K562 (cell line): ENCODE data around the gene USP16. TPM values are rescaled to one million over a fixed set of nuclear protein-coding genes. Genes with fewer than 3 reads are reported as not detected.
A peak's percentile ranks its signal among the peaks of the same experiment; 100 is the strongest.

ENCODE experiments used
- ELF2 ChIP-seq: fragments of 250-450 bp; sonication (Bioruptor Pico); IDR thresholded peaks from 2 replicates; pipeline ENCODE4 v1.5.0; 2021; ENCODE audit warnings: mild to moderate bottlenecking
- ELK3 ChIP-seq: fragments of 450-650 bp; formaldehyde crosslinking; IDR thresholded peaks from 2 replicates; pipeline ENCODE4 v1.4.0; 2020; ENCODE audit warnings: mild to moderate bottlenecking
- ERF ChIP-seq: fragments of 450-650 bp; formaldehyde crosslinking; IDR thresholded peaks from 2 replicates; pipeline ENCODE4 v1.4.0; 2020; ENCODE audit warnings: mild to moderate bottlenecking, mixed read lengths
- HDAC2 ChIP-seq: fragments of 450-650 bp; IDR thresholded peaks from 2 replicates; pipeline ENCODE4 v1.6.1; 2016; ENCODE audit warnings: mild to moderate bottlenecking
- JUN ChIP-seq, 2 experiments: sonication (generic) in 1 of 2; formaldehyde crosslinking in 1 of 2; IDR thresholded peaks; 2 replicates each; pipeline versions ENCODE4 v1.6.1 to v1.8.0; 2012 to 2022; ENCODE audit warnings: borderline replicate concordance in 2 of 2, mild to moderate bottlenecking in 2 of 2, improper control_type of control experiment in 1 of 2, low read depth in 1 of 2, low read length in 1 of 2, missing genetic modification reagents in 1 of 2
- MTF1 ChIP-seq: fragments of 250-450 bp; sonication (Bioruptor Pico); IDR thresholded peaks from 2 replicates; pipeline ENCODE4 v1.9.0; 2021; ENCODE audit warnings: moderate library complexity, mild to moderate bottlenecking, inconsistent platforms, borderline replicate concordance
- POLR2AphosphoS2 ChIP-seq: IDR thresholded peaks from 2 replicates; pipeline ENCODE4 v1.6.1; 2012; ENCODE audit warnings: low read length, improper control_type of control experiment
- RFX1 ChIP-seq: fragments of 450-650 bp; IDR thresholded peaks from 2 replicates; pipeline ENCODE4 v1.6.1; 2016; ENCODE audit warnings: mild to moderate bottlenecking, moderate library complexity
- SMARCC2 ChIP-seq: fragments of 450-650 bp; IDR thresholded peaks from 2 replicates; pipeline ENCODE4 v1.6.1; 2017; ENCODE audit warnings: antibody characterized with exemption, moderate library complexity, mild to moderate bottlenecking, low read depth
- XRCC4 ChIP-seq: IDR thresholded peaks from one replicate; pipeline ENCODE4 v1.6.1; 2011; ENCODE audit not compliant: insufficient read depth, insufficient read length; ENCODE audit errors: extremely low read depth
- ZNF239 ChIP-seq: fragments of 250-450 bp; sonication (Bioruptor Pico); IDR thresholded peaks from 2 replicates; pipeline ENCODE4 v1.4.0; 2020; ENCODE audit warnings: mild to moderate bottlenecking
- ZNF318 ChIP-seq, 2 experiments: fragments of 450-650 bp; IDR thresholded peaks; 2 replicates each; pipeline ENCODE4 v1.6.1; 2016; ENCODE audit warnings: mild to moderate bottlenecking in 2 of 2, borderline replicate concordance in 1 of 2, low read depth in 1 of 2, moderate library complexity in 1 of 2
- ZNF511 ChIP-seq: sonication (generic); formaldehyde crosslinking; IDR thresholded peaks from 2 replicates; pipeline ENCODE4 v1.8.0; 2022; ENCODE audit warnings: mild to moderate bottlenecking, missing genetic modification reagents
- ZNF512 ChIP-seq: IDR thresholded peaks from 2 replicates; pipeline ENCODE4 v1.6.1; 2016; ENCODE audit warnings: missing genetic modification characterization, missing compliant biosample characterization
- ZNF780A ChIP-seq: fragments of 250-450 bp; sonication (Bioruptor Pico); IDR thresholded peaks from 2 replicates; pipeline ENCODE4 v1.5.0; 2021; ENCODE audit warnings: mild to moderate bottlenecking
- polyA plus RNA-seq, 8 experiments: library from polyadenylated mRNA; depleted of rRNA in 4 of 8; stranded (reverse) in 5 of 8; unstranded in 3 of 8; fragments of >200 nt; fragmentation: Nextera tagmentation in 2 of 8; fragmentation: Illumina TruSeq in 1 of 8; extraction: Ambion mirVana in 2 of 8; extraction: Trizol in 1 of 8; gene quantifications; 2 replicates each; pipeline versions ENCODE4 v1.2.1 to v1.2.3, GENCODE V29; 2011 to 2014; ENCODE audit warnings: inconsistent platforms in 1 of 8, missing spikeins in 1 of 8
- total RNA-seq, 7 experiments: library from RNA; depleted of rRNA in 6 of 7; stranded (reverse); fragments of >200 nt in 6 of 7; fragmentation: Illumina TruSeq in 2 of 7; extraction: Trizol in 2 of 7; gene quantifications; 2 replicates each; pipeline versions ENCODE4 v1.2.1 to v1.2.3, GENCODE V29; 2011 to 2021; ENCODE audit warnings: low replicate concordance in 1 of 7

The USP16 gene
- total and polyA plus RNA-seq, 9 of the 15 experiments (the other 6 are each of a cell fraction or from before 2014, with no cell fraction given) = 38.4 to 90.9 (median 62.8) TPM

- no peak for TF ChIP-seq ZNF318 (IDR thresholded peaks at IDR 0.05; ENCODE audit: borderline replicate concordance in 1 of 2, low read depth in 1 of 2)
- TF ChIP-seq RFX1 = no peak
- no peak for TF ChIP-seq ELK3 (CRISPR knock-in tag)
- no peak for TF ChIP-seq JUN (IDR thresholded peaks at IDR 0.05; ENCODE audit: borderline replicate concordance, low read depth, low read length)
- no peak for TF ChIP-seq JUN (CRISPR knock-in tag; IDR thresholded peaks at IDR 0.05; ENCODE audit: borderline replicate concordance)
- no peak for TF ChIP-seq ZNF239 (CRISPR knock-in tag)
- no peak for TF ChIP-seq ZNF512
- 0 out of 2 replicates have a peak, but pooled peaks have one; percentile 22 for TF ChIP-seq ERF (CRISPR knock-in tag)
- no peak for TF ChIP-seq ZNF780A (CRISPR knock-in tag)
- peak; percentile 72; the same call in 1 of the 2 replicates for TF ChIP-seq ELF2 (CRISPR knock-in tag)
- no peak for TF ChIP-seq XRCC4
- TF ChIP-seq ZNF511 (CRISPR knock-in tag) = peak; percentile 93
- TF ChIP-seq POLR2AphosphoS2 = no peak; the same call in 1 of the 2 replicates
- peak; percentile 64; the same call in 1 of the 2 replicates for TF ChIP-seq HDAC2
- TF ChIP-seq SMARCC2 = no peak
- no peak for TF ChIP-seq MTF1 (CRISPR knock-in tag)
Measured at GRCh38 chr21:29073222-29074006, 48.9 kb downstream of the USP16 start, which contains the start of gene CCT8 (continued).
